Choroid plexus epithelial cell (primary cell): ENCODE results near the gene ALDH1L2.
A peak's percentile ranks its signal among the peaks of the same experiment; 100 is the strongest.

Experiments used
- DNase-seq: peaks from one replicate; pipeline ENCODE4 v3.0.0-alpha.2; 2010; ENCODE audit warnings: low read depth
- H3K4me3 ChIP-seq: 2 replicates; pipeline ENCODE4 v1.5.1; 2011; ENCODE audit warnings: low read depth, mild to moderate bottlenecking, control low read depth, low read length, moderate library complexity
- TF ChIP-seq, protein P1 (sequence below): conservative IDR thresholded peaks from 2 replicates; pipeline ENCODE4 v1.5.1; 2011; ENCODE audit warnings: low read depth, mild to moderate bottlenecking, control low read depth, inconsistent platforms, low read length, moderate library complexity

ALDH1L2 gene

DNA sequence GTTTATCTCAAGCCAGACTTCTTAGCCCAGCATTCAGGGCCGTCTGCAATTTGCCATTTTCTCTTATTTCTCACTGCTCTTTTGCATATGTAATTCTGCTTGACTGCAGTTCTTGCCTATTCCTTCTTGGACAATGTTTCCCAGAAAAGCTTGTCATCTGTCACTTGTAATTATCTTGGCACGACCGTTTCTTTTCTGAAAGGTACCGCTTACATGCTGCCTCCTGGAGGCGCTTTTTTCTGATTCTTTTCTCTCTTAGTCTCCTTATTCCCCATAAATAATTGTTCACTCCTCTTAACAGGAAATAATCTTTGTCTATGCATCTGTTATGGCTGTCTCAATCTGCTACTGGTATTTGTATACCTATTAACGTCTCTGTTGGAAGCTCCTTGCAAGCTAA lies 1.2 kb upstream of the ALDH1L2 start:
- DNase-seq = no peak
- H3K4me3 ChIP-seq = no peak overlapping the region
- TF ChIP-seq, protein P1, sequence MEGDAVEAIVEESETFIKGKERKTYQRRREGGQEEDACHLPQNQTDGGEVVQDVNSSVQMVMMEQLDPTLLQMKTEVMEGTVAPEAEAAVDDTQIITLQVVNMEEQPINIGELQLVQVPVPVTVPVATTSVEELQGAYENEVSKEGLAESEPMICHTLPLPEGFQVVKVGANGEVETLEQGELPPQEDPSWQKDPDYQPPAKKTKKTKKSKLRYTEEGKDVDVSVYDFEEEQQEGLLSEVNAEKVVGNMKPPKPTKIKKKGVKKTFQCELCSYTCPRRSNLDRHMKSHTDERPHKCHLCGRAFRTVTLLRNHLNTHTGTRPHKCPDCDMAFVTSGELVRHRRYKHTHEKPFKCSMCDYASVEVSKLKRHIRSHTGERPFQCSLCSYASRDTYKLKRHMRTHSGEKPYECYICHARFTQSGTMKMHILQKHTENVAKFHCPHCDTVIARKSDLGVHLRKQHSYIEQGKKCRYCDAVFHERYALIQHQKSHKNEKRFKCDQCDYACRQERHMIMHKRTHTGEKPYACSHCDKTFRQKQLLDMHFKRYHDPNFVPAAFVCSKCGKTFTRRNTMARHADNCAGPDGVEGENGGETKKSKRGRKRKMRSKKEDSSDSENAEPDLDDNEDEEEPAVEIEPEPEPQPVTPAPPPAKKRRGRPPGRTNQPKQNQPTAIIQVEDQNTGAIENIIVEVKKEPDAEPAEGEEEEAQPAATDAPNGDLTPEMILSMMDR = peak; percentile 12

DNA sequence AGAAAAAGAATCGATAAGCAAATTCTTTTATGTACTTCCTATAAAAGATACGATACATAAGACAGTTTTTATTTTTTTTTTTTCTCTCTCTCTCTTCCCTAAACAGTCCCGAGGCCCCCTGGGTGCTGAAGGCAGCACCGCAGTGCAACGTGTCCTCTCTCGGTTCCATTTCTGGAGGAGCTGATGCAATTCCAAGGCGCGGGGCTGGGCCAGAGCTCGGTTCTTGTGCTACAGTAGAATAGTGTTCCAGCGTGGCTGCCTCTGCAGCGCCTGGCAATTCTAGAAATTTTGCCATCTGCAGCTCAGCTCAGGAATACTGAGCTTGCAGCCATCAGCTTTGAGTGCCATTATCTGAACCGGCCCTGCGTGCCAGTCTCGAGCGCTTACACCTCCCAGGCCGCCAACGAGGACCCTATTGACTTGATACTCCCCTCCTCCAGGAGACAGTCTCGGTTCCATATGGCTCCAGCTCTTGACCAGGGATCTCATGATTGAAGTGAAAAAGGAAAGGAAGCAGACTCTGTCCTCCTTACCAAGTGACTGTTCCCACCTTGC lies 630 bp downstream of the ALDH1L2 start:
- peak overlapping the region; percentile 70 for H3K4me3 ChIP-seq
- peak; percentile 84 for DNase-seq
- TF ChIP-seq, protein P1 = peak; percentile 30

DNA sequence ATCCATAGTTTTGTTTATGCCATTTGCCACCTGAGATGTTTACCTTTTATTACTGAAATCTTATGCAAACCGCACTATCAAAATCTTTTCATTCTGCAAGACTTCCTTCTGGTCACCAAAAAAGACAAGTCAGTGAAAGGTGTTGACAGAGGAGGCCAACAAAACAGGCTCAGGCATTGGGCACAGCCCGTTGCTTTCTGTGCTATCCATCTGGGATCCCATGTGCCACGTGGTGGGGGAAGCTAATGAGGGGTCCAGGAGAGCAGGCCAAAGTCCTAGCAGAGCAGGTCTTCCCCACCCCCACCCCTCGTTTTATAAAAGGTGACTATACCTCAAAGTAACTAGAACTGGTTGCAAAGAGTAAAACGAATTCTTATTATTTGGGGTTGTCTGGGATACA lies 1.2 kb downstream of the ALDH1L2 start:
- DNase-seq = no peak
- peak overlapping the region; percentile 70 for H3K4me3 ChIP-seq
- TF ChIP-seq, protein P1 = no peak

DNA sequence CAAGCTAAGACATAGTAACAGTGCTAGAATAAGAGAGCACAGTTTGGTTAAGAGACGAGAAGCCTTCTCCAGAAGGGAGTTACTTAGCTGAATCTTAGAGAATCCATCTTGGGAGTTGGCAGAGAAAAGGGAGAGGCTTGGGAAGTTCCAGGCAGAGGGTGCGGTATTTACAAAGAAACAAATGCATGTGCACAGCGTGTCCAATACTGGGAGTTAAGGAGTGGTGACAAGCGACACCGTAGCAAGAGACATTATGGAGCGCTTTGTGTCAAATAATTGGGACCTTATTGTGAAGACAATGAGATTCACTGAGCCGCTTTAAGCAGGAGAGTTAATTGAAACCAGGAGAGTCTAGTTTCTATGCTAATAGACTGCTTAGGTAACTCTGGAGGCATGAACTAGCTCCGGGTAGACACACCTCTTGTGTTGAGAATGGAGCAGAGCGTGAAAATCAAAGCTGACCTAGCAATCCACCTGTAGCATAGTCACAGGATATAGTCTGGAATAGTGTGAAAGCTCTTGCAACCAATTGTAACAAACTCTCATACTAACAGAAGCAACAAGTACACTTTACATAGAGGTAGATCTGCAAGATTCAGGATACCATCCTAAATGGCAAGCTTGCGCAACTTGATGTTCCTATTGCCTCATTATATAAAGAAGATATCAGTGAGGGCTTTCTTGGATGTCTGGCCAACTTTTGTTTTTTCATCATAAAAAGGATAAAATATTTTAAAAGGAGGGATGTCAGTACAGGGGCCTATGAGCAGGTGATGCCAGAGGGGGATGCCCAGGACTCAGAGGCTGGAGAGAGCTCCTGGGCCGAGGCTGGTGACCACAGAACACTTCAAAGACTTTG lies 5.3 kb downstream of the ALDH1L2 start:
- DNase-seq = no peak
- TF ChIP-seq, protein P1 = no peak
- H3K4me3 ChIP-seq = no peak overlapping the region

DNA sequence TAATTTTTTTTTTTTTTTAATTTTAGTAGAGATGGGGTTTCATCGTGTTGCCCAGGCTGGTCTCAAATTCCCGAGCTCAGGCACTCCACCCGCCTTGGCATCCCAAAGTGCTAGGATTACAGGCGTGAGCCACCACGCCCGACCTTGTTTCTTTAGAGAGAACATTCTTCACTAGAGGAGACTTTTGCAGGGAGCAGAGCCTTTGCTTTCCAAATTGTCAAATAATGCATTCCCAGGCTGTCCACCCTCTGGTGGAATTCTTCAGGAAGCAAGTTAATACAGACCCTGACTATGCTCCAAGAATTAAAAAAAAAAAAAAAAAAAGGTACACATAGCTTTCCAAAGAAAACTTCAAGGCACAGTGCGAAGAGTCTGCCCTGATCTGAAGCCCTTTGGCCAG lies 6.8 kb downstream of the ALDH1L2 start:
- no peak overlapping the region for H3K4me3 ChIP-seq
- no peak for DNase-seq
- TF ChIP-seq, protein P1 = no peak

DNA sequence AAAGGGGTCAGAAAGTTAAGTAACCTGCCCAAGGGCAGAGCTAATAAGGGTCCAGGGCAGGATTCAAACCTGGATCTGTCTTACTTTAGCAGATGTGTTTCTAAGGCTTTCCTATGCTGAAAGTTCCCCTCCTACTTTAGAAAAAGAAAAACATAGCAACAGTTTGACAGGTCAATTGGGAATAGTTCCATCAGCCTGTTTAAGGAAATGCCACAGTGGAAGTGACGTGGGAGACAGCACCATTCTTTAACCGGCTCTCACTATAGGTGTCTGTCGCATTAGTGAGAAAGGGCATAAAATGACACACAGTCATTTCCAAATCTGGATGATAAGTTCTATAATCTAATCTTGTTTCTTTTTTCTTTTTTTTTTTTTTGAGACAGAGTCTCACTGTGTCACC lies 7.3 kb downstream of the ALDH1L2 start:
- TF ChIP-seq, protein P1 = no peak
- DNase-seq = no peak
- H3K4me3 ChIP-seq = no peak overlapping the region
